H4 (cell line): ENCODE data around the gene ILF2. TPM values are rescaled to one million over a fixed set of nuclear protein-coding genes. Genes with fewer than 3 reads are reported as not detected.
"Not testable (repeated sequence)": the region's sequence is repeated elsewhere in the genome, so short reads cannot be mapped to it uniquely, and the experiment has no call there.

Source experiments
- DNase-seq: peaks from one replicate; pipeline ENCODE4 v3.0.0-alpha.2; 2015; ENCODE audit warnings: low spot score
- total RNA-seq: library from RNA; depleted of rRNA; stranded (reverse); fragments of >200 nt; shearing (Covaris generic); gene quantifications from 2 replicates; pipeline ENCODE4 v1.2.3, GENCODE V29; 2014

Gene ILF2
- total RNA-seq, 1 experiment from 2014 or later = 420 TPM

DNA sequence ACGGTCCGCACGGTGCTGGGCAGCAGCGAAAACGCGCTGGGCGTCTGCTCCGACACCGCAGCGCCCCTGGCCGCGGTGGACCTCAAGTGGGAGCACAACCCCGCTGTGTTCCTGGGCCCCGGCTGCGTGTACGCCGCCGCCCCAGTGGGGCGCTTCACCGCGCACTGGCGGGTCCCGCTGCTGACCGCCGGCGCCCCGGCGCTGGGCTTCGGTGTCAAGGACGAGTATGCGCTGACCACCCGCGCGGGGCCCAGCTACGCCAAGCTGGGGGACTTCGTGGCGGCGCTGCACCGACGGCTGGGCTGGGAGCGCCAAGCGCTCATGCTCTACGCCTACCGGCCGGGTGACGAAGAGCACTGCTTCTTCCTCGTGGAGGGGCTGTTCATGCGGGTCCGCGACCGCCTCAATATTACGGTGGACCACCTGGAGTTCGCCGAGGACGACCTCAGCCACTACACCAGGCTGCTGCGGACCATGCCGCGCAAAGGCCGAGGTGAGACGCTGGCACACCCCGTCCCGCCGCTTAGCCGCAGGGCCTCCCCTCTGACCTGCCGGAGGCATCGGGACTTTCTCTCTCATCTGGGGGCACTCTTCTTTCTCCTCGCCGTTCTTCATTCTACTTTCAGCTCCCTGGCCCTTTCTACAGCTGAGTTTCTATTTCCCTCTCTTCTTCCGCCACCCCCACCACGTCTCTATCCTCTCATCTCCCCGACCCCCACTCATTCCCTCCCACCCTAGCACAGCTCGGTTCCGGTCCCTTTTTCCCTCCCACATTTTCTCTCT lies 8.7 kb upstream of the ILF2 start:
- no peak for DNase-seq

DNA sequence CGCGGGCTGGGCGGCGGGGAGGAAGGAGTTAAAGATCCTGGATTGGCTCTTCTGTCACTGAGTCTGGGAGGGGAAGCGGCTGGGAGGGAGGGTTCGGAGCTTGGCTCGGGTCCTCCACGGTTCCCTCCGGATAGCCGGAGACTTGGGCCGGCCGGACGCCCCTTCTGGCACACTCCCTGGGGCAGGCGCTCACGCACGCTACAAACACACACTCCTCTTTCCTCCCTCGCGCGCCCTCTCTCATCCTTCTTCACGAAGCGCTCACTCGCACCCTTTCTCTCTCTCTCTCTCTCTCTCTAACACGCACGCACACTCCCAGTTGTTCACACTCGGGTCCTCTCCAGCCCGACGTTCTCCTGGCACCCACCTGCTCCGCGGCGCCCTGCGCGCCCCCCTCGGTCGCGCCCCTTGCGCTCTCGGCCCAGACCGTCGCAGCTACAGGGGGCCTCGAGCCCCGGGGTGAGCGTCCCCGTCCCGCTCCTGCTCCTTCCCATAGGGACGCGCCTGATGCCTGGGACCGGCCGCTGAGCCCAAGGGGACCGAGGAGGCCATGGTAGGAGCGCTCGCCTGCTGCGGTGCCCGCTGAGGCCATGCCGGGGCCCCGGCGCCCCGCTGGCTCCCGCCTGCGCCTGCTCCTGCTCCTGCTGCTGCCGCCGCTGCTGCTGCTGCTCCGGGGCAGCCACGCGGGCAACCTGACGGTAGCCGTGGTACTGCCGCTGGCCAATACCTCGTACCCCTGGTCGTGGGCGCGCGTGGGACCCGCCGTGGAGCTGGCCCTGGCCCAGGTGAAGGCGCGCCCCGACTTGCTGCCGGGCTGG lies 7.9 kb upstream of the ILF2 start, which contains the start of gene NPR1:
NPR1 (plus strand) TSS at position 170 of the 818 bp plus-strand sequence; CDS start at position 591, 421 bp downstream.
- DNase-seq = no peak

DNA sequence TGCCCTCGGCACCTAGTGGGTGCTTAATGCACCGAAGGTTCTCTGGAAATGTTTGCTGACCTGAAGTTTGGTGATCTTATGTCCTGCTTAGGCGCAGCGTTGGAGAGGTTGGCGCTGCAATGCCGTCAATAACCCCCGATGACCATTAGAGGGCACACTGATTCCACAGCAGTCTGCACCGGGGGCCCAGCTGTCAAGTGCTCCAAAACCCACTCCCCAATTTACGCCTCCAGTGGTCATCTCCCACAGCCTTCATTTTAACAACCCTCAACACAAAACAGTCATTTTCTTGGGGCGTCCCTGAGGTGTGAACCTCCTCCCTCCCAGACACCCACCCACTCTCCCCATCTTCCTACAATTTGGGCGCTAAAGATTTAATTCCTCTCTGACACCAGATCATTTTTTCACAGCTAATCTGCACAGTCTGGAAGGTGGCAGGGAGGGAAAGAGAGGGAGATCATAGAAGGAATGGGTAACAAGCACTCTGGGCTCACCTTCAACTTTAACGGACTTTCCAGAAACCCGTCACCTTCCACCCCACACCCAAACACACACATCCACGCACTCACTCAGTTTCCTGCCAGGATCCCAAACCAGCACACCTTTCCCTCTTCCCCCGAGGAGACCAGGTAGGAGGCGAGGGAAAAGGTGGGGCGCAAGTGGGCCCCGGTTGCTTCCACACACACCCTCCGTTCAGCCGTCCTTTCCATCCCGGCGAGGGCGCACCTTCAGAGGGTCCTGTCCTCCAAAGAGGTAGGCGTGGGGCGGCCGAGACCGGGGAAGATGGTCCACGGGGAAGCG lies 7.1 kb upstream of the ILF2 start:
- no peak for DNase-seq

DNA sequence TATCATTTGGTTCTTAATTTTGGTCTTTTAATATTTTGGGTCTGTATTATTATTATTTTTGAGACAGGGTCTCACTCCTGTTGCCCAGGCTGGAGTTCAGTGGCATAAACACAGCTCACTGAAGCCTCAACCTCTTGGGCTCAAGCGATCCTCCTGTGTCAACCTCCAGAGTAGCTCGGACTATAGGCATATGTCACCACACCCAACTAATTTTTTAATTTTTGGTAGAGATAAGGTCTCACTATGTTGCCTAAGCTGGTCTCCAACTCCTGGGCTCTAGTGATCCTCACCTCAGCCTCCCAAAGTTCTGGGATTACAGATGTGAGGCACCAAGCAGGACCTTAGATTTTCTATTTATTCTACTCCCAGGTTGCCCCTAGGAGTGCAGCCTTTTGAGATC lies 2.7 kb upstream of the ILF2 start:
- no peak for DNase-seq

DNA sequence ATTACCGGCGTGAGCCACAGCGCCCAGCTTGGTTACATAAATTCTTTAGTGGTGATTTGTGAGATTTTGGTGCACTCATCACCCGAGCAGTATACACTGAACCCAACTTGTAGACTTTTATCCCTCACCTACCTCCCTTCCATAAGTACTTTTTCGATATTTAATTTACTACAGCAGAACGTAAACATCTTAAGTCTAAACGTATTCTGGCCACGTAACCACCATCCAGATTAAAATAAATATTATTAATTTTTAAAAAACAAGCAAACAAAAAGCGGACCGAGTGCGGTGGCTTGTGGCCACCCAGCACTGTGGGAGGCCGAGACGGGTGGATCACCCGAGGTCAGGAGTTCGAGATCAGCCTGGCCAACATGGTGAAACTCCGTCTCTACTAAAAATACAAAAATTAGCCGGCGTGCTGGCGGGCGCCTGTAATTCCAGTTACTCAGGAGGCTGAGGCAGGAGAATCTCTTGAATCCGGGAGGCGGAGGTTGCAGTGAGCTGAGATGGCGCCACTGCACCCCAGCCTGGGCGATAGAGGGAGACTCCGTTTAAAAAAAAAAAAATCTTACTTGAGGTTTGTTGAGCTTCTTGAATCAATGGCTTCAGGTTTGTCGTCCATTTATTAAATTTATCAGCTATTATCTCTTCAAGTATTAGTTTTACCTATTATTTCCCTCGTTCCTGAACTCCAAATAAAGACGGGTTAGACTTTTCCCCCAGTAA lies 998 bp upstream of the ILF2 start:
- peak; percentile 50 for DNase-seq

DNA sequence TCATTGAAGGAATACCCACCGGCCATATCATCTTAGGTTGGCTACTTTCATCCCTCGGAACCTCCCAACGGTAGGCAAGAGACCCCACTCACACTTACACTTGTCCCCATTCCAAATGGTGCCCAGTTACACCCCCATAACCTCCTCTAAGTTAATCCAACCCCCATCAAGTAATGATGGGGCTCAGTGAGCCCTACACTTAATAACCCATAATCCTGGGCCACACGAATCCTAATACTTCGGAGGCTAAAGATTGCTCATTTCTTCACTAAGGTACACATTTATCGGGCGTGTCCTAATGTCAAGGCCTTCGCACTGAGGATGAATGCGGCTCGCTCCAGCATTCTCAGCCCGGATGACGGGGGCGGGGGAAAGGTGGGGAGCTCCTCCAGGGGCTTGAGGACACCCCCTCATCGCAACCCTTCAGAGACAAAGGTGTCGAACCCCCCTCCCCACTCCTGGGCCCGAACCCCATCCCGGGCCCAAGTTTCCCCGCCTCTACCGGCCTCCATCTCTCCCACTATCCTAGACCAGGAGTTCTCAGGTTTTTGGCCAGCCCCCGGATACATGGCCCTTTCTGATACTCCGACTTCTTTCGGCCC lies 435 bp downstream of the ILF2 start:
- DNase-seq = no peak

DNA sequence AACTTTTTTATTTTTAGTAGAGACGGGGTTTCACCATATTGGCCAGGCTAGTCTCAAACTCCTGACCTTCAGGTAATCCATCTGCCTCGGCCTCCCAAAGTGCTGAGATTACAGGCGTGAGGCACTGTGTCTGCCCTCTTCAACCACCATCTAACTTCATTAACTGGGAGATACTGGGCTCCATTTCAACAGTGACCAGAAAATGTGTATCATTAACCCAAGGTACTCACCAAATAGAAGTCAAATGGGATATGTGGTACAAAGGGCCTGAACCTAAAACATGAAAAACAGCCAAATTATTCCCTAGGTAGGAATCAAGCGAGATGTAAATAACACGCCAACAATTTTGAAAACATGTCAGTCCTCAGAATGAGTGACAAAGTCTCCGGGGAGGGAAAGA lies 1.2 kb downstream of the ILF2 start:
- DNase-seq = no peak

DNA sequence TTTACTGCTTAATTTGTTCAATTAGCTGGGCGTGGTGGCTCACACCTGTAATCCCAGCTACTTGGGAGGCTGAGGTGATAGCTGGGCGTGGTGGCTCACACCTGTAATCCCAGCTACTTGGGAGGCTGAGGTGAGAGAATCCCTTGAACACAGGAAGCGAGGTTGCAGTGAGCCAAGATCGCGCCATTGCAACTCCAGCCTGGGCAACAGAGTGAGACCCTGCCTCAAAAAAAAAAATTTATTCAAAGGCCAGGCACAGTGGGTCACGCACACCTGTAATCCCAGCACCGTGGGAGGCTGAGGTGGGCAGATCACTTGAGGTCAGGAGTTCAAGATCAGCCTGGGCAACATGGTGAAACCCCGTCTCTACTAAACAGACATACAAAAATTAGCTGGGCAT lies 2.1 kb downstream of the ILF2 start:
- DNase-seq = not testable (repeated sequence)

DNA sequence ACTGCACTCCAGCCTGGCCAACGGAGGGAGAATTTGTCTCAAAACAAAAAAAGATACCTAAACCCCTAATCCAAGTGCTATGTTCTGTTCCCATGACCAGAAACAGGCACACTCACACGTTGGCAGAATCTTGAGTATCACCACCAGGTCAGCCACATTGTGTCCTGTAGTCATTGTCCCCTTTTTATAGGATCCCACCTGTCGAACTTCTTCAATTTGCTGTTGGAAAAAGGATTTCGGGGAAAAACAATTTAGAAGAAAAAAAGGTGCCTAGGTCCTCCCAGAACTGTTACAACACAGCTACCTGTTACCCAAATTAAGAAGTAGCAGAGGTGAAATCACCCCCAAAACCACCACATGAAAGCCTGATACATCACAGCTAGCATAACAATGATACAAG lies 3.4 kb downstream of the ILF2 start:
- no peak for DNase-seq

DNA sequence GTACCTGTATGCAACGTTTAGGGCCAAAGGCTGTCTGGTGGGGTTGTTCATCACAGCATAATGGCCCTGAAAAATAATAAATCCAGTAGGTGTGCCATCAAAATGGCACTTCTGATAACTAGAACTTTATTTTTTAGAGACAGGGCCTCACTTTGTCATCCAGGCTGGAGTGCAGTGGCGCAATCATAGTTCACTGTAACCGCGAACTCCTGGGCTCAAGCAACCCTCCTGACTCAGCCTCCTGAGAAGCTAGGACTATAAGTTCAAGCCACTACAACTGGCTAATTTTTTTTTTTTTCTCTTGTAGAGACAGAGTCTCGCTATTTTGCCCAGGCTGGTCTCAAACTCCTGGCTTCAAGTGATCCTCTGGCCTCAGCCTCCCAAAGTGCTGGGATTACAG lies 7.6 kb downstream of the ILF2 start:
- no peak for DNase-seq

DNA sequence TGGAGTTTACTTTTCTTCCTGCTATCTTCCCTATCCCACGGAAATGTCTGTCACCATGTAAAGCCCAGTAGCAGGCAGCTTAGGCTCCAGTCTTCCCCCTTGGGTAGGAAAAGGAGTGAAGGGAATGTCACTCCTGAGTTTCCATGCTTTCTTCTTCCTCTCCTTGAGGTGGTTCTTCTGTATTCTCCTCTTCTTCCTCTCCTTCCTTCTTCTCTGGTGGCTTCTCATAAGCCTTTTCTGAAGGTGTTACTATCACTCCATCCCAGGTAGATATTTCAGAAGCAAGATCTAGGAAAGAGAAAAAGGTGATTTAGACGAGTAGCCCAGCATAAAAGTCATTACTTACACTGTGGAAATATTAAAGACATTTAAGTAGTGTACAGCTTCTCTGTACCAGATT lies 8.5 kb downstream of the ILF2 start:
- DNase-seq = no peak

DNA sequence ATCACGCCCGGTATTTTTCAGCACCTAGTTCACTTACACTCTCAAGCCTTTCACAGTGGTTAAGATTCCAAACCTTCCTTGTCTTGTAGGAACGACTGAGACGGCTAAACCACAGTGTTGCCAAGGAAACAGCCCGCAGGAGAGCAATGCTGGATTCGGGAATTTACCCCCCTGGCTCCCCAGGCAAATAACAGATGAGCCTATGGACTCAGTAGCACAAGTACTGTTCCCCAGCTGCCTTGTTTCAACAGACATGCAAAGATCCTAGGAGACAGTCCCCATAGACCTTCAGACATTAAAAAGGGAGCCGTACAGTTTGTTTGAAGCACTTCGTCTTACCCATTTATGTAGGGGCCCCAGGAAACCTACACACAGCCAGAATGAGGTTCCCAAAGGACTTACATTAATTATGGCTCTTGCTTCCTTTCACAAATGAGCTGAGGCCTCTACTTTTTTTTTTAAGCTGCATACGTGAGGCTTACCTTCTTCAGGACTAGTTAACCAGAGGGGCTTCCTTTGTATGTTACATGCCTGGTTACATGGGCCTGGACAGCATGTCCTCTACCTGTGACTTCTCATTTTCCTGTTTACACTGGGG lies 9.6 kb downstream of the ILF2 start:
- DNase-seq = no peak

DNA sequence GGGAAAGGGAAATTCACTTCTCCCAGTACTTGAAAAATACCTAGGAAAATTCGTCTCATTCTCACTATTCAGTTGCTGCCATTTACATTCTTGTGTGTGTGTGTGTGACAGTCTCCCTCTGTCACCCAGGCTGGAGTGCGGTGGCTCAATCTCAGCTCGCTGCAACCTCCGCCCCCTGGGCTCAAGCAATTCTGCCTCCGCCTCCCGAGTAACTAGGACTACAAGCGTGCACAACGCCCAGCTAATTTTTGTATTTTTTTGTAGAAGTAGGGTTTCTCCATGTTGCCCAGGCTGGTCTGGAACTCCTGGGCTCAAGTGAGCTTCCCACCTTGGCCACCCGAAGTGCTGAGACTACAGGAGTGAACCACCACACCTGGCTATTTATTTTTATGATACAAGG lies 11.1 kb downstream of the ILF2 start:
- no peak for DNase-seq

DNA sequence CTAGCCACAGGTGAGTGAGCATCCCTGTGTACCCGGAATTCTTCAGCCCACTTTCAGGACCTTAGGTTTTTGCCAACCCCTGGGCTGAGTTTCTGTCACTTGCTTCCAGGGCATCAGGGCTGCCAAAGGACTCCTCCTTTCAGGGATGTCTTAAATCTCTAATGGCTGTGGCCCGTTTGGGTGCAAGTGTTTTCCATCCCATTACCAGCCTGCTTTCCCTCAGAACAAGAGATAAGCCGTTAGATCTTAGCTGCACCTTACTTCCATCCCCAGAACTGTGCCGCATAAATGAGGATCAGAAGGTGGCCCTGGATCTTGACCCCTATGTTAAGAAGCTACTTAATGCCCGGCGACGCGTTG lies 11.6 kb downstream of the ILF2 start:
- DNase-seq = no peak

DNA sequence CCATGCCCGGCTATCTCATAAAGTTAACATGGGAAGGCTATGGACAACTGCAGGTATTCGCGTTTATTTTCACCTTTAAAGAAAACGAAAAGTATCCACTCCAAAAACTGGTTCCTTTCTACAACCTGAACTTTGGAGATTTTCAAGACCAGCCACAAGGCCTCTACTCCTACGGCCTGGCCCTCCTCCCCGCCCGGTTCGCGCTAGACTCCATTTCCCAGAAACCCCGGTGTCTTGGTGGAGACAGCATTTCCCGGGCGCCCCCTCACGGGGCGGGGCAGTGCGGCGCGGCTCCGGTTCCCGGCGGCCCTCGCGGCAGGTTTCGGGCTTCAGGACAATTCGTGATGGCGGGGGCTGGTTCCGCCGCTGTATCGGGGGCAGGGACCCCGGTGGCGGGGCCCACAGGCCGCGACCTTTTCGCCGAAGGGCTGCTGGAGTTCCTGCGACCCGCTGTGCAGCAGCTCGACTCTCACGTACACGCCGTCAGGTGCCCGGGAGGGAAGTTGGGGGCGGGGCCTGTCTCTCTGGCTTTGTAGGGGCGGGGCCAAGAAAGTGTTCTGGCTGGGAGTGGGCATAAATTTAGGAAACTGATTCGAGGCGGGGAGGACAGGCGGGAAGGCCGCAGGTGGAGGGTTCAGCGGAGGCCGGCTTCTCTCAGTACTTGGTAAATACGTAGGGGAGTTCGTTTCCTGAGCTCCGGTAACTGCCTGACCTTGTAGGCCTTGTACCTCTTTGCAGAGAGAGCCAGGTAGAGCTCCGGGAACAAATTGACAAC lies 12.2 kb downstream of the ILF2 start, which contains the start of gene SNAPIN:
SNAPIN (plus strand) TSS at position 304 of the 775 bp plus-strand sequence; CDS start at position 345, 41 bp downstream.
- peak; percentile 78 for DNase-seq

DNA sequence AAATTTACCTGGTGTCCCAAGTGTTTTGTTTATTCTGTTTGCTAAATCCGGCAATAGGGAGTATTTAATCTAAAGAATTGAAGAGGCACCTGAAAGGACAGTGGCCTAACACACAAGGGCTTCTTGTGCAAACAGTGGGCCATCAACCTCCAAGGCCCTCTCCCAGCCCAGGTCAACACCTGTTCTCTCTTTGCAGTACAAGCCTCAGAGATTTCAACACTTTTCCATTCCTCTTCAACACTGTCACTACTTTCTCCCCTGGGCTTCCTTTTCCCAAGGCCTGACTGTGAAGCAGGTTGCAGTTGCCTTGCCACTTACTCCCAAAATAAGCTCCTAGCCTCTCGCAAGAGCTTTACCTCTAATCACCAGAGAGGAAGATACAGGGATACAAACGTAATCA lies 15.5 kb downstream of the ILF2 start:
- no peak for DNase-seq

DNA sequence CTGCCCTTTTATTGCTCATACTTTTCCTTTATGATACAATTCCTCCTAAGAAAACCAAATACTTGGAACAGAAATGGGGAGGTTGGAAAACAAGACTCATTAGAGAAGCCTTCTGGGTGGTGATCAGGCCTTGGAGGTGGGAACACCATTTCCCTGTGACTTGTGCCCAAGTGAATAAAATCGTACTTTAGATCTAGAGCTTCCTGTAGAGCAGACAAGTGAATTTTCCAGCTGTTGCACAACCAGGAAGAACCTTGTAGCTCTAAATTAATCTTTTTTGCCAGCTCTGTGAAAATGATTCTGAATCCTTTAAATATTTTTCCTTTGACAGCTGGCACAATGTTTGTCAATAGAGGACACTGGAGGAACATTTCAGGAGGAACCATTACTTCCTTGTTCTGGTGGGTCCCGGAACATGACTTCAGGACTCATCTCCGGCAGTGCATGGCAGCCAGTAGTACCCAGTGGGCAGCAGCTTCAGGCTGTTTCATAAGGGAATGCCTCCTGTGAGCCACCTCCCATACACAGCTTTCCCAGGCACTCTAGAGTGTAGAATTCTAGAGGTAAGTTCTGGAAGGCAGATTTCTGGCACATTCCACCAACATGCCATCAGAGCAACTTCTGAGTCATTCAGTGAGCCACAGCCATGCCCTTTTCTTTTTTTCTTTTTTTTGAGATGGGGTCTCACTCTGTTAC lies 17.8 kb downstream of the ILF2 start:
- no peak for DNase-seq

DNA sequence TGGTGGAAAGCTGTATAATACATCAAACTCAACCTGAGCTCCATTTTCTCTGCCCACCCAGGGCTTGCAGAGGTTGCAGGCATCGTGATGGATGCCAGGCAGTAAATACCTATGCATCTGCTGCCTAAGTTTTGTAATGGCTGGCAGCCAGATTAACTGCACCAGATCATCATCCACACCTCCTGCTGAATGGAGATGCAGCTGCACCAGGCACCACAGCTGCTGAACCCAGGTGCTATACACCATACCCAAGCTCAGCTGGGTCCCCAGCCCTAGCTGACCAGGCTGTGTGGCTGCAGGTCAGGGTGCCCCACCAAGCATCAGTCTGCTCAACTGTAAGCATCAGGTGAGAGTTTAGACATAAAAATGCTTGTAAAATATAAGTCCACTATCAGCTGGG lies 19.0 kb downstream of the ILF2 start:
- no peak for DNase-seq

DNA sequence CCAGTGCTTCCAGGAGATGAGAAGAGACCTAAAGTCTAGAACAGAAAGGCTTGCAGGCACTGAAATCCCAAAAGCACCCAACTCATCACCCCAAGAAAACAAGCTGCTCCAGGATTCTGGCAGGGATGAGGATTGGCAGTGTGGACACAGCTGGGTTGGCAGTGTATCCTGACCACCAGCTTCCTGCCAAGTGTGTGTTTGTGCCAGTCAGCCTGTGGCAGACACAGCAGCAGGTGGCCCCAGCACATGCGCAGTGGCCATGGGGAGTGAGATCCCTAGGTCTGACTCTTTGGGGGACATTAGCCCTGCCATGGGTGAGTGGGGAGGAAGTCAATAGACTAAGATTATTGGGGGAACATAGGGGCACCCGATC lies 20.9 kb downstream of the ILF2 start:
- no peak for DNase-seq
